Measurements from ENCODE around the gene RPS21.

The RPS21 gene

GRCh38 chr20:62405108-62405980, 18.4 kb downstream of the RPS21 start:
- H3K4me3 ChIP-seq (replicated peaks; ENCODE audit: low read depth, low read length) = no peak overlapping the region
- TF ChIP-seq CTCF (IDR thresholded peaks at IDR 0.05; ENCODE audit: low read depth, low read length, missing control alignments) = peak; percentile 45
- DNase-seq (ENCODE audit: extremely low read depth, low read depth) = no peak

DNA sequence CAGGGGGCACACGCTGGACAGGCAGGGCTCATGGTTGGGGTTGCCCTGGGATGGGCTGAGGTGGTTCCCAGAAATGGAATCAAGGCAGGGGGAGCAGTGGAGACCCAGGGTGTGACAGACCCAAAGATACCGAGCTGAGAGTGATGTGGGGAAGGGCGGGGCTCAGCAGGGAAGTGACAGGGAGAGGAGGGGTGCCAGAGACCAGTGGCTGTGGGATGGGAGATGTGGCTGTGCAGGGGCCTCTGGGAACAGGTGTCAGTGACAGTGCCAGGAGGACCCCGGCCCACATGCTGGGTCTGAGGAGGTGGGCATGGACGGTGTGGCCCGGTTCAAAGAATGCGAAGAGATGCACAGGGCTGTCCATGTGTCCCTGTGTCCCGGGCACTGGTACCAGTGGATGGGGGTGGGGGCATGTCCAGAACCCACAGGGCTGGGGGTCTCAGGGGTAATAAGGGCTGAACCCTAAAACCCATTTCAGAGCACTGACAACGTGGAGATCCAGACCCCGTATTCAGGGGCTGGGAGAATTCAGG, 19.1 kb downstream of the RPS21 start:
- no peak for DNase-seq (ENCODE audit: extremely low read depth, low read depth)
- H3K4me3 ChIP-seq (replicated peaks; ENCODE audit: low read depth, low read length) = peak overlapping the region; percentile 61
- TF ChIP-seq CTCF (IDR thresholded peaks at IDR 0.05; ENCODE audit: low read depth, low read length, missing control alignments) = no peak

- no peak for DNase-seq (ENCODE audit: extremely low read depth, low read depth)
- no peak for TF ChIP-seq CTCF (IDR thresholded peaks at IDR 0.05; ENCODE audit: low read depth, low read length, missing control alignments)
- H3K4me3 ChIP-seq (replicated peaks; ENCODE audit: low read depth, low read length) = peak overlapping the region; percentile 61
Measured at GRCh38 chr20:62406635-62407176, 19.8 kb downstream of the RPS21 start.

DNA sequence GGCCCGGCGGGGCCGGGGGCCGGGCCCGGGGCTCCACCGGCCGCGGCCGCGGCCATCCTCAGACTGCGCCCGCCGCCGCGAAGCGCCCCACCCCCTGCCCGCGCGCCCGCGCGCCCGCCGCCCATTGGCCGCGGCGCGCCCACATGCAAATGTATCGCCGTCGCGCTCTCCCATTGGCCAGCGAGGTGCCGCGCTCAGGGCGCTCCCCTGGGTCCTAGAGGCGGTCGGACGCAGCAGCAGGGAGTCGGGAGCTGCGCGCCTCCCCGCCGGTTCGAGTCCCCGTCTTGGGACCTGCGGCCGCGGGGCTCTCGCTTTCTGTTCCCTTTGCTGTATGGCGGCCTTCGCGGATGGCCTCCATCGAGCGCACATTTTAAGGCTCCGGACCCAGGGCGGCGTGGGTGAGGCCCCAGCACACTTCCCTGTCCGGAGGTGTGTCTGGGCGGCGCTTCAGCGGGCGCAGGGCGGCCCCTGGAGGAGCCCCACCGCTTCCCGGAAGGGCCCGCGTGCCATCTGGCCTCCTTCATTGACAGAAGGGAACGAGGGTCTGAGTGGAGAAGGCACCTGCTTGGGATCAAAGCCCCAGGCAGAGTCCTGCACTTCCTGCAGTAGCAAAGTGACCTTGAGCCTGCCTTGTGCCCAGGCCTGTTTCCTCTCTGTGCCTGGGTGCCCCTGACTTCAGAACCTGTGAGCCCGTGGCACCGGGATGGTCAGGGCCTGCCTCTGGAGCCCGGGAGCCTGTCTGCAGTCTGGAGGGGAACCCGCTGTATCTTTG, 20.5 kb downstream of the RPS21 start, which contains the start of gene CABLES2:
Gene CABLES2 (minus strand): TSS at position 65 of the 772 bp plus-strand sequence. CDS start 9 bp downstream, at position 56.
- peak within 1 kb of the TSS; percentile 61 for H3K4me3 ChIP-seq (replicated peaks; ENCODE audit: low read depth, low read length)
- DNase-seq (ENCODE audit: extremely low read depth, low read depth) = peak; percentile 65
- TF ChIP-seq CTCF (IDR thresholded peaks at IDR 0.05; ENCODE audit: low read depth, low read length, missing control alignments) = no peak

DNA sequence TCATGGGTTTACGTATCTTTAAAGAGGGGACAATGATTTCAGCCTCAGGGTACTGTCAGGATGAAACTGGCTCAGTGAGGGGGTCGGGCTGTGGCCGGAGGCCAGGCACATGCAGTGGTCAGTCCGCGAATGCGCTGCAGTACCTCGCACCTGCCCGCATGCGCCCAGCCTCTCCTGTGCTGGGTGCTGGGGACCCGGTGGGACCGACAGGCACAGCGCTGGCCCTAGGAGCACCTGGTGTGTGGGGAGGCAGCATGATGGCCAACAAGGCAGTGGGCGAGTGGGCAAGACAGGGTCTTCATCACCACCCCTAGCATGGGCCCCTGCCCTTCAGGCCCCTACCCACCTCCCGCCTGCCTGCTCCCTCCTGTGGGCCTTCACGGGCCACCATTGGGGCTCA, 21.2 kb downstream of the RPS21 start:
- DNase-seq (ENCODE audit: extremely low read depth, low read depth) = no peak
- TF ChIP-seq CTCF (IDR thresholded peaks at IDR 0.05; ENCODE audit: low read depth, low read length, missing control alignments) = no peak
- no peak overlapping the region for H3K4me3 ChIP-seq (replicated peaks; ENCODE audit: low read depth, low read length)

DNA sequence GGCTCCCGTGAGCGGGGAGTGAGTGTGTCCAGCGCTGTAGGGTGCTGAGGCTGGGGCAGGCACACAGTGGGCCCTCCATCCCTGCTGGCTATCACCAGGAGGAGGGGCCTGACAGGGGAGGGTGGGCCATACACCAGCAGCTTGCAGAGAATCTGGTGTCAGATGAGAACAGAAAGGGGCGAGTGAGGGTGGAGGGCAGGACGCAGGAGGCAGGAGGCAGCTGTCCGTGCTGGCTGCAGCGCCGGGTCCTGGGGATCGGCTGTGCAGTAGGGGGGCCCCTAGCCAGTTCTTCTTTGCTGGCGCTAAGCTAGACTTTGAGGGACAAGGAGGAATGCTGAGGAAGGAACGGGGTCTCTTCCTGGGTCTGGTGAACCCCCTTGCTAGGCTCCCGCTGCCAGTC, 21.7 kb downstream of the RPS21 start:
- no peak for DNase-seq (ENCODE audit: extremely low read depth, low read depth)
- H3K4me3 ChIP-seq (replicated peaks; ENCODE audit: low read depth, low read length) = no peak overlapping the region
- no peak for TF ChIP-seq CTCF (IDR thresholded peaks at IDR 0.05; ENCODE audit: low read depth, low read length, missing control alignments)

Measured in HFF-Myc (cell line).